GM19238 (cell line): ENCODE data around the gene PDIA3.
"Not testable (repeated sequence)": the region's sequence is repeated elsewhere in the genome, so short reads cannot be mapped to it uniquely, and the experiment has no call there.

Experiments
- DNase-seq: peaks from one replicate; pipeline ENCODE4 v3.0.0; 2011; ENCODE audit warnings: low spot score; ENCODE audit not compliant: insufficient read length

The PDIA3 gene

DNA sequence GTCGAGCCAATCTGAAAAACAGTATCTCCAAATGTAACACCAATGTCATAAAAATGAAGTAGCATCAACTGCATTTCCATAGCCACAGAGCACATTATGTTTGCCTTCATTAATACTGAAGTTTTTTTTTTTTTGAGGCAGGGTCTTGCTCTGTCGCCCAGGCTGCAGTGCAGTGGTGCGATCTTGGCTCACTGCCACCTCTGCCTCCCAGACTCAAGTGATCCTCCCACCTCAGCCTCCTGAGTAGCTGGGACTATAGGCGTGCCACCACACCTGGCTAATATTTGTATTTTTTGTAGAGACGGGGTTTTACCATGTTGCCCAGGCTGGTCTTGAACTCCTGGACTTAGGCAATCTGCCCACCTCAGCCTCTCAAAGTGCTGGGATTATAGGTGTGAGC, 68.8 kb downstream of the PDIA3 start:
- not testable (repeated sequence) for DNase-seq

DNA sequence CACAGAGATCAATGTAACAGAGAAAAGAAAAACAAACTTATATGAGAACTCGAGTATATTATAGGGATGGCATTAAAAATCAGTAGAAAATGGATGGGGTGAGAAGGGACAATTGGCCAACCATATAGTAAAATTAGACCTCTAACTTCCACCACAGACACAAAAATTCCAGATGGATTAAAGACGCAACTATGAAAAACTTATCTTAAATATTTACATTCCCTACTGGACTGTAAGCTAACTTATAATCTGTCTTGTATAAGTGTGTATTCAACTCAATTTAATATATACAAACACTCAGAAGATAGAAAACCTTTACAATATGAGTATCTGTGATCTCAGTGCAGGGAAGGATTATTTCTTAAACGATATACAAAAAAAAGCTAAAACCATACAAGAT, 75.3 kb downstream of the PDIA3 start:
- DNase-seq, result no peak
